ENCODE measurements around the gene ROR2. TPM values are rescaled to one million over a fixed set of nuclear protein-coding genes. Genes with fewer than 3 reads are reported as not detected.

Gene ROR2
- total and polyA plus RNA-seq, 2 of the 8 experiments (the other 6 are each of a cell fraction or from before 2014, with no cell fraction given) = 2.7 to 4.3 TPM

GRCh38 chr9:91905991-91906469, 44.0 kb downstream of the ROR2 start:
- no peak overlapping the region for H3K9ac ChIP-seq (replicated peaks in 1 of 4; ENCODE audit: extremely low read depth in 1 of 4, low read depth in 3 of 4, low read length in 3 of 4)
- H2BK120ac ChIP-seq (replicated peaks; ENCODE audit: low read depth, low read length) = no peak overlapping the region
- H4K20me1 ChIP-seq (replicated peaks in 1 of 2; ENCODE audit: control insufficient read depth in 1 of 2, insufficient read depth in 2 of 2, low read length in 2 of 2) = peaks cover 0 to 10% of the 10 kb centered on the region in 2 experiments
- POLR2A ChIA-PET (ENCODE audit: partially characterized antibody) = interaction anchor here (0.7 kb wide), 1 partner anchor 40 kb away, joined by 3 read pairs; no protein-coding TSS in a partner anchor
- no peak overlapping the region for H2BK5ac ChIP-seq (ENCODE audit: low read depth, low read length)
- H3K36me3 ChIP-seq (ENCODE audit: control insufficient read depth in 2 of 4, insufficient read depth in 4 of 4, low read length in 3 of 4) = no peaks in the 10 kb centered on the region; a peak in 1 of 8 replicates
- H2AFZ ChIP-seq (ENCODE audit: low read length) = no peak overlapping the region
- DNase-seq (ENCODE audit: low read depth in 1 of 2, low spot score in 2 of 2) = no peak
- no peak overlapping the region for H2BK20ac ChIP-seq (ENCODE audit: low read length)
- no peak overlapping the region for H3K4me3 ChIP-seq (ENCODE audit: extremely low read depth in 1 of 4, insufficient read depth in 2 of 4, low read depth in 3 of 4, low read length in 4 of 4)
- TF ChIP-seq MAFK (IDR thresholded peaks at IDR 0.05; ENCODE audit: low read depth, low read length) = peak; percentile 51; the same call in 1 of the 2 replicates
- no peak for TF ChIP-seq CREB1 (IDR thresholded peaks at IDR 0.05)
- peaks cover 11% of the 10 kb centered on the region for H3K23me2 ChIP-seq (ENCODE audit: low read depth, low read length)
- no peak overlapping the region for H2BK15ac ChIP-seq (ENCODE audit: low read length)
- 81% methylated on average over 11 of the region's 11 CpGs; no CpG with 5 or more reads in 1 of the 2 experiments for WGBS, 2 experiments (ENCODE audit: extremely low coverage in 1 of 2, insufficient coverage in 1 of 2, insufficient read length in 1 of 2, insufficient replicate concordance in 2 of 2, low coverage in 1 of 2, low lambda C conversion rate in 2 of 2, missing lambda C conversion rate in 1 of 2)
- H2BK12ac ChIP-seq (ENCODE audit: low read depth, low read length) = no peak overlapping the region
- no peak overlapping the region for H4K8ac ChIP-seq (ENCODE audit: extremely low read depth, insufficient read depth, low read length)
- peaks cover 7% of the 10 kb centered on the region for H3K79me1 ChIP-seq (ENCODE audit: low read depth, low read length)
- no peaks in the 10 kb centered on the region for H3K9me3 ChIP-seq (ENCODE audit: insufficient read depth in 2 of 2, low read depth in 1 of 2, low read length in 1 of 2)
- no peak overlapping the region for H3K27ac ChIP-seq (ENCODE audit: low read depth, low read length)
- no peak overlapping the region for H2AK5ac ChIP-seq (ENCODE audit: low read depth, low read length)
- CTCF ChIA-PET (ENCODE audit: partially characterized antibody) = interaction anchor here (1.0 kb wide), 1 partner anchor 62 kb away, joined by 3 read pairs; no protein-coding TSS in a partner anchor
- H3K4ac ChIP-seq (replicated peaks; ENCODE audit: insufficient read length, low read depth, low read length) = no peak overlapping the region
- no peak overlapping the region for H4K91ac ChIP-seq (replicated peaks; ENCODE audit: insufficient read length, low read length)
- no peak overlapping the region for H3K4me2 ChIP-seq (ENCODE audit: insufficient read depth in 1 of 2, low read depth in 2 of 2, low read length in 2 of 2)
- peaks cover 0 to 8% (median 1%) of the 10 kb centered on the region in 4 experiments; a peak in 3 of 7 replicates for H3K27me3 ChIP-seq (replicated peaks in 1 of 4; ENCODE audit: control insufficient read depth in 3 of 4, extremely low read depth in 1 of 4, insufficient read depth in 3 of 4, low read length in 3 of 4)
- H3K23ac ChIP-seq (ENCODE audit: insufficient read length) = no peak overlapping the region
- no peak for FAIRE-seq
- H3K79me2 ChIP-seq (ENCODE audit: control insufficient read depth in 1 of 2, insufficient read depth in 2 of 2, low read length in 2 of 2) = peaks cover 0 to 7% of the 10 kb centered on the region in 2 experiments; a peak in 1 of 4 replicates
- H3K4me1 ChIP-seq (replicated peaks in 1 of 4; ENCODE audit: control insufficient read depth in 3 of 4, insufficient read depth in 4 of 4, low read length in 3 of 4) = peaks cover 2 to 10% (median 3%) of the 10 kb centered on the region in 4 experiments; a peak in 6 of 7 replicates
- H3K18ac ChIP-seq (ENCODE audit: extremely low read depth, low read length) = peak overlapping the region; percentile 60; the same call in 1 of the 2 replicates
- no peak overlapping the region for H3K14ac ChIP-seq (ENCODE audit: insufficient read length)
- H3K56ac ChIP-seq (replicated peaks; ENCODE audit: insufficient read length, low read depth, low read length) = no peak overlapping the region
- H4K5ac ChIP-seq (ENCODE audit: insufficient read length, low read depth, low read length) = no peak overlapping the region

Measured in H1 (cell line).